ENCODE data around the gene ELOVL7.

ELOVL7 gene

DNA sequence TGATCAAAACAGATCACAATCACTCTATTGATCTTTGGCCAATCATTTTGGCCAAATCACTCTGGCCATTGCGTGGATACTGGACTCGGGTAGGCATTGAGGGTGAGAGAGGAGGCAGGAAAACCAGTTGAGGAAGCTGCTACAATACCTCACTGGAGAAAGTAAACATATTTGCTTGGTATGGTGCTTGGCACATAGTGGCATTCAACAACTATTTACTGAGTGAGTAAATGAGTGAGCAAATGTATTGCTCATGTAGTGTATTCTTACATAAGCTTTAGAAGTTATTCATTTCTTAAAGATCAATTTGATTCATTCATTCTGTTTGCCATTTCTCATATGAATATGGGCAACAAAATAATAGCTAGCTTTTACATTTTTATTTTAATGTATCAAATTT is 140.1 kb downstream of the ELOVL7 start:
- no peak for DNase-seq (ENCODE audit: insufficient read length, low spot score)
- FAIRE-seq, result no peak
- no peak for TF ChIP-seq POLR2AphosphoS5 (IDR thresholded peaks at IDR 0.05; ENCODE audit: low read depth, low read length)
- TF ChIP-seq SPI1 (IDR thresholded peaks at IDR 0.05; ENCODE audit: low read depth, low read length), result no peak
- no peak for TF ChIP-seq POLR2A (IDR thresholded peaks at IDR 0.05; ENCODE audit: low read depth, low read length)

Data from GM12891 (cell line).